CD4-positive, alpha-beta memory T cell (primary cell): Measurements from ENCODE around the gene FSTL4. TPM values are rescaled to one million over a fixed set of nuclear protein-coding genes. Genes with fewer than 3 reads are reported as not detected.
A peak's percentile ranks its signal among the peaks of the same experiment; 100 is the strongest.
"Not testable (repeated sequence)": the region's sequence is repeated elsewhere in the genome, so short reads cannot be mapped to it uniquely, and the experiment has no call there.

Source experiments
- CTCF ChIA-PET: fragments of 350-600 bp; sonication (Branson Sonifier 250); formaldehyde crosslinking; loops from one replicate; lab custom pipeline; 2021; ENCODE audit warnings: inconsistent platforms; ENCODE audit not compliant: partially characterized antibody; lab: Charles Lee
- POLR2A ChIA-PET: fragments of 350-600 bp; sonication (Branson Sonifier 250); formaldehyde crosslinking; loops from one replicate; lab custom pipeline; 2021; ENCODE audit not compliant: partially characterized antibody; lab: Charles Lee
- DNase-seq, 5 donors: peaks; one replicate each; pipeline versions ENCODE4 v3.0.0 to v3.0.0-alpha.2; 2020 to 2022; ENCODE audit warnings: mixed read lengths in 1 of 5
- H3K27ac ChIP-seq: one replicate; pipeline ENCODE4 v1.7.0; 2013; ENCODE audit warnings: low read depth, low read length
- H3K27me3 ChIP-seq: 2 replicates; pipeline ENCODE4 v1.7.0; 2013; ENCODE audit warnings: mild to moderate bottlenecking, low read length, moderate library complexity; ENCODE audit not compliant: insufficient read depth
- H3K36me3 ChIP-seq: 2 replicates; pipeline ENCODE4 v1.7.0; 2013; ENCODE audit warnings: mild to moderate bottlenecking, low read length, moderate library complexity; ENCODE audit not compliant: insufficient read depth
- H3K4me1 ChIP-seq: 2 replicates; pipeline ENCODE4 v1.7.0; 2013; ENCODE audit warnings: mild to moderate bottlenecking, low read length, moderate library complexity; ENCODE audit not compliant: insufficient read depth
- H3K4me3 ChIP-seq, 2 donors: one replicate each; pipeline ENCODE4 v1.7.0; 2013; ENCODE audit warnings: low read length in 2 of 2, mild to moderate bottlenecking in 1 of 2
- H3K9me3 ChIP-seq, 2 donors: one replicate each; pipeline ENCODE4 v1.7.0; 2013; ENCODE audit warnings: low read length in 2 of 2, control low read depth in 1 of 2; ENCODE audit not compliant: control insufficient read depth in 1 of 2
- H3K27ac Mint-ChIP-seq, 7 donors: one replicate each; pipeline ENCODE4 v1.8.0; 2020 to 2021; ENCODE audit warnings: mixed read lengths in 7 of 7, mild to moderate bottlenecking in 6 of 7, inconsistent platforms in 3 of 7, moderate library complexity in 3 of 7
- H3K27me3 Mint-ChIP-seq, 2 donors: one replicate each; pipeline ENCODE4 v1.8.0; 2020 to 2021; ENCODE audit warnings: mixed read lengths in 2 of 2
- H3K36me3 Mint-ChIP-seq, 2 donors: one replicate each; pipeline ENCODE4 v1.8.0; 2020 to 2021; ENCODE audit warnings: mixed read lengths in 2 of 2, inconsistent platforms in 1 of 2, mild to moderate bottlenecking in 1 of 2
- H3K4me1 Mint-ChIP-seq, 4 donors: one replicate each; pipeline ENCODE4 v1.8.0; 2020 to 2021; ENCODE audit warnings: mixed read lengths in 4 of 4, mild to moderate bottlenecking in 1 of 4
- H3K4me3 Mint-ChIP-seq, 8 donors: one replicate each; pipeline ENCODE4 v1.8.0; 2020 to 2021; ENCODE audit warnings: mixed read lengths in 8 of 8, mild to moderate bottlenecking in 7 of 8, moderate library complexity in 6 of 8, inconsistent platforms in 3 of 8
- H3K9me3 Mint-ChIP-seq, 8 donors: one replicate each; pipeline ENCODE4 v1.8.0; 2020 to 2021; ENCODE audit warnings: mixed read lengths in 8 of 8, mild to moderate bottlenecking in 5 of 8, inconsistent platforms in 3 of 8, moderate library complexity in 1 of 8
- intact Hi-C: fragments of 100-400 bp; cut with micrococcal nuclease; formaldehyde crosslinking; loops from one replicate; pipeline ENCODE4 v1.15.1; 2023
- polyA plus RNA-seq, 2 donors: library from polyadenylated mRNA; unstranded; fragments of 300-500 nt; fragmentation: Illumina TruSeq; gene quantifications; one replicate each; pipeline ENCODE4 v1.2.3, GENCODE V29; 2021
- total RNA-seq, 2 experiments: library from RNA; stranded (reverse); gene quantifications; one replicate each; pipeline ENCODE4 v1.2.3, GENCODE V29; 2021

The FSTL4 gene
- total and polyA plus RNA-seq, 4 experiments from 2014 or later, result not detected

GRCh38 chr5:133398646-133399101 lies 213.7 kb downstream of the FSTL4 start:
- peaks cover 0 to 3% of the 10 kb centered on the region in 2 donors for H3K27me3 Mint-ChIP-seq
- intact Hi-C loops, result no loop called here
- no peak overlapping the region for H3K4me3 Mint-ChIP-seq
- no peak overlapping the region for H3K27ac Mint-ChIP-seq
- Histone ChIP-seq H3K27ac (no peak overlapping the region), H3K27me3 (no peaks in the 10 kb centered on the region), H3K9me3 (no peaks in the 10 kb centered on the region), H3K36me3 (no peaks in the 10 kb centered on the region), H3K4me3 (no peak overlapping the region), H3K4me1 (peaks cover 10% of the 10 kb centered on the region)
- no peaks in the 10 kb centered on the region for H3K36me3 Mint-ChIP-seq
- no peak for DNase-seq
- H3K4me1 Mint-ChIP-seq, result peaks cover 5 to 15% (median 9%) of the 10 kb centered on the region in 4 donors
- POLR2A ChIA-PET, result no interaction called here
- CTCF ChIA-PET, result no interaction called here
- H3K9me3 Mint-ChIP-seq, result peaks cover 0 to 3% (median 0%) of the 10 kb centered on the region in 8 donors

GRCh38 chr5:133397990-133398645 lies 214.2 kb downstream of the FSTL4 start:
- Histone ChIP-seq H3K4me3 (no peak overlapping the region), H3K4me1 (peaks cover 10% of the 10 kb centered on the region), H3K27me3 (no peaks in the 10 kb centered on the region), H3K27ac (no peak overlapping the region), H3K9me3 (no peaks in the 10 kb centered on the region), H3K36me3 (no peaks in the 10 kb centered on the region)
- Mint-ChIP-seq H3K4me1 (peaks cover 5 to 15% (median 9%) of the 10 kb centered on the region in 4 donors), H3K36me3 (no peaks in the 10 kb centered on the region), H3K4me3 (no peak overlapping the region), H3K27ac (no peak overlapping the region), H3K9me3 (peaks cover 0 to 3% (median 0%) of the 10 kb centered on the region in 8 donors), H3K27me3 (peaks cover 0 to 3% of the 10 kb centered on the region in 2 donors)
- ChIA-PET POLR2A (no interaction called here), CTCF (no interaction called here)
- intact Hi-C loops, result no loop called here
- DNase-seq, result no peak

GRCh38 chr5:133397348-133397747 lies 215.0 kb downstream of the FSTL4 start:
- Mint-ChIP-seq H3K9me3 (peaks cover 0 to 3% (median 0%) of the 10 kb centered on the region in 8 donors), H3K4me1 (peaks cover 5 to 15% (median 9%) of the 10 kb centered on the region in 4 donors), H3K27ac (no peak overlapping the region), H3K4me3 (no peak overlapping the region), H3K27me3 (peaks cover 0 to 3% of the 10 kb centered on the region in 2 donors), H3K36me3 (no peaks in the 10 kb centered on the region)
- ChIA-PET POLR2A (no interaction called here), CTCF (interaction anchor here (1.3 kb wide), 1 partner anchor 27 kb away, joined by 3 read pairs; no protein-coding TSS in a partner anchor)
- intact Hi-C loops, result no loop called here
- Histone ChIP-seq H3K36me3 (no peaks in the 10 kb centered on the region), H3K9me3 (no peaks in the 10 kb centered on the region), H3K4me1 (peaks cover 10% of the 10 kb centered on the region), H3K27me3 (no peaks in the 10 kb centered on the region), H3K27ac (no peak overlapping the region), H3K4me3 (no peak overlapping the region)
- no peak for DNase-seq

GRCh38 chr5:133396814-133397213 lies 215.5 kb downstream of the FSTL4 start:
- H3K27ac ChIP-seq, result no peak overlapping the region
- Mint-ChIP-seq H3K36me3 (no peaks in the 10 kb centered on the region), H3K27me3 (peaks cover 0 to 1% of the 10 kb centered on the region in 2 donors), H3K4me1 (peaks cover 5 to 15% (median 9%) of the 10 kb centered on the region in 4 donors), H3K27ac (peak overlapping the region in 1 of 7 donors; percentile 30), H3K9me3 (peaks cover 0 to 3% (median 0%) of the 10 kb centered on the region in 8 donors), H3K4me3 (peak overlapping the region in 1 of 8 donors; percentile 18)
- ChIA-PET CTCF (interaction anchor here (1.3 kb wide), 2 partner anchors 8 to 27 kb away, joined by 3 read pairs; no protein-coding TSS in a partner anchor), POLR2A (no interaction called here)
- no peaks in the 10 kb centered on the region for H3K27me3 ChIP-seq
- intact Hi-C loops, result no loop called here
- peaks cover 10% of the 10 kb centered on the region for H3K4me1 ChIP-seq
- H3K9me3 ChIP-seq, result no peaks in the 10 kb centered on the region
- no peaks in the 10 kb centered on the region for H3K36me3 ChIP-seq
- H3K4me3 ChIP-seq, result no peak overlapping the region
- DNase-seq, result no peak

GRCh38 chr5:133396187-133396741 lies 216.1 kb downstream of the FSTL4 start:
- peaks cover 0 to 3% (median 0%) of the 10 kb centered on the region in 8 donors for H3K9me3 Mint-ChIP-seq
- Histone ChIP-seq H3K27me3 (no peaks in the 10 kb centered on the region), H3K9me3 (no peaks in the 10 kb centered on the region), H3K4me3 (no peak overlapping the region), H3K27ac (no peak overlapping the region), H3K4me1 (peaks cover 10% of the 10 kb centered on the region), H3K36me3 (no peaks in the 10 kb centered on the region)
- peaks cover 5 to 15% (median 9%) of the 10 kb centered on the region in 4 donors for H3K4me1 Mint-ChIP-seq
- no peaks in the 10 kb centered on the region for H3K36me3 Mint-ChIP-seq
- no peak for DNase-seq
- POLR2A ChIA-PET, result no interaction called here
- peak overlapping the region in 1 of 7 donors; percentile 34 for H3K27ac Mint-ChIP-seq
- intact Hi-C loops, result no loop called here
- peaks cover 0 to 1% of the 10 kb centered on the region in 2 donors for H3K27me3 Mint-ChIP-seq
- no peak overlapping the region for H3K4me3 Mint-ChIP-seq
- CTCF ChIA-PET, result interaction anchor here (0.6 to 1.3 kb wide), 3 partner anchors 9 to 1076 kb away, joined by 3 read pairs; no protein-coding TSS in a partner anchor

- intact Hi-C loops, H3K27ac ChIP-seq, DNase-seq, H3K27me3 Mint-ChIP-seq, H3K4me3 ChIP-seq, H3K4me1 ChIP-seq, H3K27ac Mint-ChIP-seq, H3K27me3 ChIP-seq, H3K36me3 Mint-ChIP-seq, POLR2A ChIA-PET, H3K4me3 Mint-ChIP-seq, H3K36me3 ChIP-seq, H3K9me3 ChIP-seq, H3K9me3 Mint-ChIP-seq: not testable (repeated sequence)
- CTCF ChIA-PET, result interaction anchor here (1.2 to 1.3 kb wide), 2 partner anchors 28 to 32 kb away, joined by 3 to 4 read pairs; no protein-coding TSS in a partner anchor
- peaks cover 5 to 15% (median 9%) of the 10 kb centered on the region in 4 donors for H3K4me1 Mint-ChIP-seq
Observed at GRCh38 chr5:133395207-133395606, 217.1 kb downstream of the FSTL4 start.

GRCh38 chr5:133394477-133394817 lies 217.9 kb downstream of the FSTL4 start:
- H3K27ac ChIP-seq, H3K36me3 ChIP-seq, H3K4me1 ChIP-seq, intact Hi-C loops, H3K27me3 Mint-ChIP-seq, H3K9me3 ChIP-seq, H3K27ac Mint-ChIP-seq, DNase-seq, H3K4me3 ChIP-seq, POLR2A ChIA-PET, H3K36me3 Mint-ChIP-seq, H3K4me3 Mint-ChIP-seq, H3K27me3 ChIP-seq, H3K9me3 Mint-ChIP-seq: not testable (repeated sequence)
- CTCF ChIA-PET, result interaction anchor here (1.2 to 1.3 kb wide), 2 partner anchors 29 to 33 kb away, joined by 3 to 4 read pairs; no protein-coding TSS in a partner anchor
- peaks cover 5 to 15% (median 9%) of the 10 kb centered on the region in 4 donors for H3K4me1 Mint-ChIP-seq
